ENCODE data around the gene COPG1.

DNA sequence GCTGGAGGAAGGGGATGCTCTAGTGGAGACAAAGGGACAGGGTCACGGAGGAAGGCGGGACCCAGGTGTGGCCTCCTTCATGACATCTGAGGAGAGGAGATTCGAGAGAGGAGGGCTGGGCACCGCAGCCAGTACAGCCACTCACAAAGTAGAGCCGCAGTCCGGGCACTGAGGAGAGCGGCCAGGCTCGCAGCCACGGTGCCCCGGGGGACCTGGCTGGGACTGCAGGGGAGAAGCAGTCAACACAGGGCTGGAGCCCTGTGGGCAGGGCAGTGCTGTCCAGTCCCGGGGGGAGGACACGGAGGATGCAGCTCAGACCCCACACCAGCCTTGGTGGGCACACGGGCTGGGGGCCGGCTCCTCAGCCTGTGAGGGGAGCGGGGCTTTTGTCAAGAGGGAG is 69.5 kb downstream of the COPG1 start:
- TF ChIP-seq, protein P1, sequence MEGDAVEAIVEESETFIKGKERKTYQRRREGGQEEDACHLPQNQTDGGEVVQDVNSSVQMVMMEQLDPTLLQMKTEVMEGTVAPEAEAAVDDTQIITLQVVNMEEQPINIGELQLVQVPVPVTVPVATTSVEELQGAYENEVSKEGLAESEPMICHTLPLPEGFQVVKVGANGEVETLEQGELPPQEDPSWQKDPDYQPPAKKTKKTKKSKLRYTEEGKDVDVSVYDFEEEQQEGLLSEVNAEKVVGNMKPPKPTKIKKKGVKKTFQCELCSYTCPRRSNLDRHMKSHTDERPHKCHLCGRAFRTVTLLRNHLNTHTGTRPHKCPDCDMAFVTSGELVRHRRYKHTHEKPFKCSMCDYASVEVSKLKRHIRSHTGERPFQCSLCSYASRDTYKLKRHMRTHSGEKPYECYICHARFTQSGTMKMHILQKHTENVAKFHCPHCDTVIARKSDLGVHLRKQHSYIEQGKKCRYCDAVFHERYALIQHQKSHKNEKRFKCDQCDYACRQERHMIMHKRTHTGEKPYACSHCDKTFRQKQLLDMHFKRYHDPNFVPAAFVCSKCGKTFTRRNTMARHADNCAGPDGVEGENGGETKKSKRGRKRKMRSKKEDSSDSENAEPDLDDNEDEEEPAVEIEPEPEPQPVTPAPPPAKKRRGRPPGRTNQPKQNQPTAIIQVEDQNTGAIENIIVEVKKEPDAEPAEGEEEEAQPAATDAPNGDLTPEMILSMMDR (IDR thresholded peaks at IDR 0.05), result no peak
- TF ChIP-seq EZH2 (IDR thresholded peaks at IDR 0.05; ENCODE audit: borderline replicate concordance, insufficient read depth, low read depth, low read length, poor library complexity, severe bottlenecking), result no peak
